ENCODE measurements around the gene TCF21. TPM values are rescaled to one million over a fixed set of nuclear protein-coding genes. Genes with fewer than 3 reads are reported as not detected.

TCF21 gene
- total and polyA plus RNA-seq, 2 experiments from 2014 or later, result 0.17 to 0.19 TPM

DNA sequence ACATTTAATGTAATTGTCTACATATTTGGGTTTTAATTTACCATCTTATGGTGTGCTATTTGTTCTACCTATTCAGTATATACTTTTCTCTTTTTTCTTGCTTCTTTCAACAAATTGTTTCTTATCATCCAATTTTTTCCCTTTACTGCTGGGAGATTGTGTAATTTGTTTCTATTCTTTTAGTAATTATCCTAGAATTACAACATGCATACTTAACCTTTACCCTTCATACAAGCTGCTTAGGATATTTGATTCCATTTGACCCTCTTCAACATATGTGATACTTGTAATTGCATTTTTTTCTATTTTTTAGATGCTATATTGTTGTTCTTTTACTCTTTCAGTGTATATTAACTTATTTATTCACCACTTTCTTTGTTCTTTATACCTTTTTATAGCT, 49.0 kb downstream of the TCF21 start (continued):
- TF ChIP-seq ZNF114 (CRISPR knock-in tag; IDR thresholded peaks at IDR 0.05), result no peak
- TF ChIP-seq POLR2AphosphoS5 (IDR thresholded peaks at IDR 0.05; ENCODE audit: low read depth), result no peak
- TF ChIP-seq EZH2 (IDR thresholded peaks at IDR 0.05; ENCODE audit: low read depth, unreplicated experiment), result no peak
- TF ChIP-seq, protein P1, sequence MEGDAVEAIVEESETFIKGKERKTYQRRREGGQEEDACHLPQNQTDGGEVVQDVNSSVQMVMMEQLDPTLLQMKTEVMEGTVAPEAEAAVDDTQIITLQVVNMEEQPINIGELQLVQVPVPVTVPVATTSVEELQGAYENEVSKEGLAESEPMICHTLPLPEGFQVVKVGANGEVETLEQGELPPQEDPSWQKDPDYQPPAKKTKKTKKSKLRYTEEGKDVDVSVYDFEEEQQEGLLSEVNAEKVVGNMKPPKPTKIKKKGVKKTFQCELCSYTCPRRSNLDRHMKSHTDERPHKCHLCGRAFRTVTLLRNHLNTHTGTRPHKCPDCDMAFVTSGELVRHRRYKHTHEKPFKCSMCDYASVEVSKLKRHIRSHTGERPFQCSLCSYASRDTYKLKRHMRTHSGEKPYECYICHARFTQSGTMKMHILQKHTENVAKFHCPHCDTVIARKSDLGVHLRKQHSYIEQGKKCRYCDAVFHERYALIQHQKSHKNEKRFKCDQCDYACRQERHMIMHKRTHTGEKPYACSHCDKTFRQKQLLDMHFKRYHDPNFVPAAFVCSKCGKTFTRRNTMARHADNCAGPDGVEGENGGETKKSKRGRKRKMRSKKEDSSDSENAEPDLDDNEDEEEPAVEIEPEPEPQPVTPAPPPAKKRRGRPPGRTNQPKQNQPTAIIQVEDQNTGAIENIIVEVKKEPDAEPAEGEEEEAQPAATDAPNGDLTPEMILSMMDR (conservative IDR thresholded peaks at IDR 0.05; ENCODE audit: low read depth in 2 of 2), result no peak
- TF ChIP-seq EZH2phosphoT487 (IDR thresholded peaks at IDR 0.05; ENCODE audit: unreplicated experiment), result no peak
- TF ChIP-seq, protein P2, sequence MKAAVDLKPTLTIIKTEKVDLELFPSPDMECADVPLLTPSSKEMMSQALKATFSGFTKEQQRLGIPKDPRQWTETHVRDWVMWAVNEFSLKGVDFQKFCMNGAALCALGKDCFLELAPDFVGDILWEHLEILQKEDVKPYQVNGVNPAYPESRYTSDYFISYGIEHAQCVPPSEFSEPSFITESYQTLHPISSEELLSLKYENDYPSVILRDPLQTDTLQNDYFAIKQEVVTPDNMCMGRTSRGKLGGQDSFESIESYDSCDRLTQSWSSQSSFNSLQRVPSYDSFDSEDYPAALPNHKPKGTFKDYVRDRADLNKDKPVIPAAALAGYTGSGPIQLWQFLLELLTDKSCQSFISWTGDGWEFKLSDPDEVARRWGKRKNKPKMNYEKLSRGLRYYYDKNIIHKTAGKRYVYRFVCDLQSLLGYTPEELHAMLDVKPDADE (IDR thresholded peaks at IDR 0.05), result no peak

DNA sequence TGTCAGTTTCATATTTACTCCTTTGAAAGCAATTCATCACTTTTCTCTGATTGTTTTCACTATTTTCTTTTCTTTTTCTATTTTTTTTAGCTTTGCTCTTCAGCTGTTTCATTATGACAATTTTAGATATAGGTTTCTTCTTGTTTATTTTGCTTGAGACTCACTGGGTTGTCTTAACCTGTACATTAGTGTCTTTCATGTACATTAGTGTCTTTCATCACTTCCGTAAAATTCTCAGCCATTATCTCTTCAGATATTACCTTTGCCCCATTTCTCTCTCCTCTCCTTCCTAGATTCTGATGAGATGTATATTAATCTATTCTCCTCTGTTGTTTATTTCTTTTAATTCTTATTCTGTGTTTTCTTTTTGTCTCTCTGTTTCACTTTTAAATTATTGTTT, 49.6 kb downstream of the TCF21 start:
- H3K79me2 ChIP-seq (replicated peaks; ENCODE audit: insufficient read depth), result no peaks in the 10 kb centered on the region
- H3K4me3 ChIP-seq, result no peak overlapping the region
- no peak overlapping the region for H3K27ac Mint-ChIP-seq
- DNase-seq (ENCODE audit: low spot score), result no peak
- H3K36me3 ChIP-seq (ENCODE audit: insufficient read depth), result no peaks in the 10 kb centered on the region
- H2AFZ ChIP-seq, result no peak overlapping the region
- no peaks in the 10 kb centered on the region for H3K4me1 Mint-ChIP-seq
- H3K4me1 ChIP-seq (ENCODE audit: insufficient read depth), result no peaks in the 10 kb centered on the region
- H3K4me3 Mint-ChIP-seq, result no peak overlapping the region
- ATAC-seq, result no peak
- no peaks in the 10 kb centered on the region for H3K36me3 Mint-ChIP-seq (ENCODE audit: low read depth)
- no peaks in the 10 kb centered on the region for H3F3A ChIP-seq (replicated peaks; ENCODE audit: low read depth)
- H3K9me3 Mint-ChIP-seq, result peaks cover 17% of the 10 kb centered on the region
- no peaks in the 10 kb centered on the region for H4K20me1 ChIP-seq (replicated peaks; ENCODE audit: insufficient read depth)
- H3K27me3 ChIP-seq (ENCODE audit: insufficient read depth), result no peaks in the 10 kb centered on the region
- H3K4me2 ChIP-seq, result no peak overlapping the region
- H3K9me2 ChIP-seq (ENCODE audit: insufficient read depth), result no peaks in the 10 kb centered on the region
- H3K27ac ChIP-seq (ENCODE audit: low read depth), result no peak overlapping the region
- H3K27me3 Mint-ChIP-seq (ENCODE audit: insufficient read depth, low read depth, poor library complexity), result peaks cover 7% of the 10 kb centered on the region
- TF ChIP-seq EZH2 (IDR thresholded peaks at IDR 0.05; ENCODE audit: low read depth, unreplicated experiment), result no peak
- no peak for TF ChIP-seq ZNF331 (CRISPR knock-in tag; IDR thresholded peaks at IDR 0.05; ENCODE audit: low read depth)
- TF ChIP-seq POLR2AphosphoS5 (IDR thresholded peaks at IDR 0.05; ENCODE audit: low read depth), result no peak
- TF ChIP-seq REST (IDR thresholded peaks at IDR 0.05; ENCODE audit: unreplicated experiment), result no peak
- TF ChIP-seq, protein P2 (IDR thresholded peaks at IDR 0.05), result no peak
- no peak for TF ChIP-seq CREB1 (CRISPR knock-in tag; IDR thresholded peaks at IDR 0.05; ENCODE audit: low read depth)
- TF ChIP-seq NANOG (IDR thresholded peaks at IDR 0.05; ENCODE audit: borderline replicate concordance), result no peak
- TF ChIP-seq, protein P1 (conservative IDR thresholded peaks at IDR 0.05; ENCODE audit: low read depth in 2 of 2), result no peak

All from GM23338 (cell line).